ENCODE measurements around the gene NSUN5. TPM values are rescaled to one million over a fixed set of nuclear protein-coding genes. Genes with fewer than 3 reads are reported as not detected.

The NSUN5 gene
- total RNA-seq, 1 experiment from 2014 or later: 52.9 TPM

- intact Hi-C loops (cut with micrococcal nuclease): no loop called here
- no peak for TF ChIP-seq CTCF (IDR thresholded peaks at IDR 0.05; ENCODE audit: unreplicated experiment)
- ChIA-PET CTCF (no interaction called here), POLR2A (no interaction called here)
- DNase-seq (ENCODE audit: unreplicated experiment): no peak
- no peaks in the 10 kb centered on the region for H3K4me1 Mint-ChIP-seq (ENCODE audit: insufficient read depth, unreplicated experiment)
- BruUV-seq (replicated peaks): no TSS peak
- H3K36me3 Mint-ChIP-seq (ENCODE audit: insufficient read depth, unreplicated experiment): peaks cover 4% of the 10 kb centered on the region
- no peak overlapping the region for H3K4me3 Mint-ChIP-seq (ENCODE audit: unreplicated experiment)
- H3K27me3 Mint-ChIP-seq (ENCODE audit: insufficient read depth, unreplicated experiment): peaks cover 12% of the 10 kb centered on the region
- H3K9me3 Mint-ChIP-seq (ENCODE audit: unreplicated experiment): peaks cover 9% of the 10 kb centered on the region
- no peak overlapping the region for H3K27ac Mint-ChIP-seq (ENCODE audit: low read depth, unreplicated experiment)
Observed at GRCh38 chr7:73349763-73350162, 41.1 kb upstream of the NSUN5 start.

GRCh38 chr7:73345951-73346350, 37.3 kb upstream of the NSUN5 start:
- Mint-ChIP-seq H3K9me3 (ENCODE audit: unreplicated experiment) (no peaks in the 10 kb centered on the region), H3K27me3 (ENCODE audit: insufficient read depth, unreplicated experiment) (peaks cover 12% of the 10 kb centered on the region), H3K27ac (ENCODE audit: low read depth, unreplicated experiment) (no peak overlapping the region), H3K4me3 (ENCODE audit: unreplicated experiment) (no peak overlapping the region), H3K36me3 (ENCODE audit: insufficient read depth, unreplicated experiment) (no peaks in the 10 kb centered on the region), H3K4me1 (ENCODE audit: insufficient read depth, unreplicated experiment) (peaks cover 9% of the 10 kb centered on the region)
- no peak for DNase-seq (ENCODE audit: unreplicated experiment)
- no TSS peak for BruUV-seq (replicated peaks)
- POLR2A ChIA-PET: no interaction called here
- no peak for TF ChIP-seq CTCF (IDR thresholded peaks at IDR 0.05; ENCODE audit: unreplicated experiment)
- CTCF ChIA-PET: no interaction called here
- intact Hi-C loops (cut with micrococcal nuclease): no loop called here

GRCh38 chr7:73345538-73345937, 36.9 kb upstream of the NSUN5 start:
- no peak for TF ChIP-seq CTCF (IDR thresholded peaks at IDR 0.05; ENCODE audit: unreplicated experiment)
- Mint-ChIP-seq H3K9me3 (ENCODE audit: unreplicated experiment) (no peaks in the 10 kb centered on the region), H3K36me3 (ENCODE audit: insufficient read depth, unreplicated experiment) (no peaks in the 10 kb centered on the region), H3K4me1 (ENCODE audit: insufficient read depth, unreplicated experiment) (peaks cover 9% of the 10 kb centered on the region), H3K27me3 (ENCODE audit: insufficient read depth, unreplicated experiment) (peaks cover 12% of the 10 kb centered on the region), H3K27ac (ENCODE audit: low read depth, unreplicated experiment) (no peak overlapping the region), H3K4me3 (ENCODE audit: unreplicated experiment) (no peak overlapping the region)
- ChIA-PET POLR2A (no interaction called here), CTCF (no interaction called here)
- no peak for DNase-seq (ENCODE audit: unreplicated experiment)
- intact Hi-C loops (cut with micrococcal nuclease): no loop called here
- no TSS peak for BruUV-seq (replicated peaks)

- H3K9me3 Mint-ChIP-seq (ENCODE audit: unreplicated experiment): no peaks in the 10 kb centered on the region
- no peak overlapping the region for H3K4me3 Mint-ChIP-seq (ENCODE audit: unreplicated experiment)
- no peak for TF ChIP-seq CTCF (IDR thresholded peaks at IDR 0.05; ENCODE audit: unreplicated experiment)
- POLR2A ChIA-PET: interaction anchor here (0.9 kb wide), 1 partner anchor 12 kb away, joined by 3 read pairs; no protein-coding TSS in a partner anchor
- intact Hi-C loops (cut with micrococcal nuclease): loop anchor here (2.0 kb wide), 1 partner anchor 109 kb away; no protein-coding TSS in a partner anchor
- DNase-seq (ENCODE audit: unreplicated experiment): no peak
- CTCF ChIA-PET: interaction anchor here (0.5 to 1.8 kb wide), 4 partner anchors 10 to 177 kb away, joined by 3 to 10 read pairs (median 4); no protein-coding TSS in a partner anchor
- no TSS peak for BruUV-seq (replicated peaks)
- peaks cover 9% of the 10 kb centered on the region for H3K4me1 Mint-ChIP-seq (ENCODE audit: insufficient read depth, unreplicated experiment)
- H3K27ac Mint-ChIP-seq (ENCODE audit: low read depth, unreplicated experiment): no peak overlapping the region
- H3K36me3 Mint-ChIP-seq (ENCODE audit: insufficient read depth, unreplicated experiment): no peaks in the 10 kb centered on the region
- peaks cover 12% of the 10 kb centered on the region for H3K27me3 Mint-ChIP-seq (ENCODE audit: insufficient read depth, unreplicated experiment)
Observed at GRCh38 chr7:73343671-73344380, 35.2 kb upstream of the NSUN5 start.
